ENCODE data around the gene TRIM31.
"Not testable (repeated sequence)": the region's sequence is repeated elsewhere in the genome, so short reads cannot be mapped to it uniquely, and the experiment has no call there.

TRIM31 gene

DNA sequence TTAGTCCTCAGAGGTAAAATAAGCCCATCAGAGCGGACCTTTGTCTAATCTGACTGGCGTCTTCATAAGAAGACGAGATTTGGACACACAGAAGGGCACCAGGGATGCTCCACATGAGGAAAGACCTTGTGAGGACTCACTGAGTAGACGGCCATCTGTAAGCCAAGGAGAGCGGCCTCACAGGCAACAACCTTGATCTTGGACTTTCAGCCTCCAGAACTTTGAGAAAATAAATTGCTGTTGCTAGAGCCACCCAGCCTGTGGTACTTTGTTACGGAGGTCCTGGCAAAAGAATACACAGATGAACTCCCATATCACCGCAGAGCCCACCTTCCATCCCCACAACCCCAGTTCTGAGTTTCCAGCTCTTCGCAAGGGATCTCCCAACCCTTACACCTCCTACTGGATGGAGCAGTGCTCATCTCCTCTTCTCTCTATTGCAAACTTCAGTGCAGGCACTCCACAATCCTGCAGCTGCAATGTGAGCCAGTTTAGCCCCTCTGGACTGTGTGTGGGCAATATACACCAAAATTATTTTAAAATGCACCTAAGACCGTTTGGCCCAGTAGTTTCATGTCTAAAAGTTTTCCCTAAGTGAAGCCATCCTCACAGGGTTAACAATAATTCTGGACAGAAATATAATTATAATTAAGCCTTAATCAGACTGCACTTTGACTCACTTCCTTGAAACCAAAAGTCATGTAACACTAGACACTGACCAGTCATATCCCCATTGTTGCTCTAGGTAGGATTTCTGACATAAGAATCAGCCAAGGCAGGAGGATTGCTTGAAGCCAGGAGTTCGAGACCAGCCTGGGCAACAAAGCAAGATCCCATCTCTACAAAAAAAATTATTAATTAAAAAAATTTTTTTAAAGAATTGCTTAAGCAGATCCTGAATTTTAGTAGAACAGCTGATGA lies 8.8 kb upstream of the TRIM31 start:
- no peak overlapping the region for H3K27ac ChIP-seq
- TF ChIP-seq, protein P1, sequence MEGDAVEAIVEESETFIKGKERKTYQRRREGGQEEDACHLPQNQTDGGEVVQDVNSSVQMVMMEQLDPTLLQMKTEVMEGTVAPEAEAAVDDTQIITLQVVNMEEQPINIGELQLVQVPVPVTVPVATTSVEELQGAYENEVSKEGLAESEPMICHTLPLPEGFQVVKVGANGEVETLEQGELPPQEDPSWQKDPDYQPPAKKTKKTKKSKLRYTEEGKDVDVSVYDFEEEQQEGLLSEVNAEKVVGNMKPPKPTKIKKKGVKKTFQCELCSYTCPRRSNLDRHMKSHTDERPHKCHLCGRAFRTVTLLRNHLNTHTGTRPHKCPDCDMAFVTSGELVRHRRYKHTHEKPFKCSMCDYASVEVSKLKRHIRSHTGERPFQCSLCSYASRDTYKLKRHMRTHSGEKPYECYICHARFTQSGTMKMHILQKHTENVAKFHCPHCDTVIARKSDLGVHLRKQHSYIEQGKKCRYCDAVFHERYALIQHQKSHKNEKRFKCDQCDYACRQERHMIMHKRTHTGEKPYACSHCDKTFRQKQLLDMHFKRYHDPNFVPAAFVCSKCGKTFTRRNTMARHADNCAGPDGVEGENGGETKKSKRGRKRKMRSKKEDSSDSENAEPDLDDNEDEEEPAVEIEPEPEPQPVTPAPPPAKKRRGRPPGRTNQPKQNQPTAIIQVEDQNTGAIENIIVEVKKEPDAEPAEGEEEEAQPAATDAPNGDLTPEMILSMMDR (conservative IDR thresholded peaks at IDR 0.05): no peak

DNA sequence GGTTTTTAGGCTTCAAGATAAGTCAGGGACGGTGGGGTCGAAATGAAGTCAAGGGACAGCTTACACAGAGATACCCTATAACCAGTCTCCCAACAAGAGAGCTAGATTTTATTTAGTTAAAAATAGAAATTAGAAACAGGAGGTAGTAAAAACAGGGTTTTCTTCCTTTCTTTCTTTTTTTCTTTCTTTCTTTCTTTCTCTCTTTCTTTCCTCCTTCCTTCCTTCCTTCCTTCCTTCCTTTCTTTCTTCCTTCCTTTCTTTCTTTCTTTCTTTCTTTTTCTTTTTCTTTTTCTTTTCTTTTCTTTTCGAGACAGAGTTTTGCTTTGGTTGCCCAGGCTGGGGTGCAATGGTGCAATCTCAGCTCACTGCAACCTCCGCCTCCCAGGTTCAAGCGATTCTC lies 5.8 kb upstream of the TRIM31 start:
- H3K27ac ChIP-seq: not testable (repeated sequence)

DNA sequence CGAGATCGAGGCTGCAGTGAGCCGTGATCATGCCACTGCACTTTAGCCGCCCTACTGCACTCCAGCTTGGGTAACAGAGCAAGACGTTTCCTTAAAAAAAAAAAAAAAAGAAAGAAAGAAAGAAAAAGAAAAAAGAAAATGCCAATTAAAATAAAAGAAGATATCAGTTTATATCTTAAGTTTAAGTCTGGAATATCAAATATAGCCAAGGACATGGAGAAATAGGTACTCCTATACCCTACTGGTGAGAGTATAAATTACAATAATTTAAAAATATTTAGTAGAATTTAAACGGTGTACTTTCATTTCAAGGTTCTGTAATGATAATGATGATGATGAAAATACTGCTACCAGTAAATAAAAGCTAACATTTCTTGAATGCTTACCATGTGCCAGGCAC lies 3.8 kb upstream of the TRIM31 start:
- TF ChIP-seq, protein P1 (conservative IDR thresholded peaks at IDR 0.05): peak; percentile 32
- H3K27ac ChIP-seq: no peak overlapping the region

DNA sequence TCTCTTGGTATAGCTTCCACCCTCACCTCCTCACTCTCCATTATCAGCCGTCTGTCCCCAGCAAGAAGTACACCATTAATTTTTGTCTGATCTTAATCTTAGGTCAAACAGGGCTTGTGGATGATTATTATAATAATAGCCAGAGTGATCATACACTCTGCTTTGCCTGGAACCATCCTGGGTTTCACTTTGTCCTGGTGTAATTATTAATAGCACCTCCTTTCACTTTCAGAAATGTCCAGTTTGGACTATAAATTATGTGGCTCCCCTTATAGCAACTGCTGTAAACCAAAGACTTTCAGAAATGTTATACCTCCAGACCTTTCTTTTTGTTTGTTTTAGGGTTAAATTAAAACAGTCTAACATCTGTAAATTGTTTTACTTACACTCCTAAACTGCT lies 951 bp upstream of the TRIM31 start:
- TF ChIP-seq, protein P1 (conservative IDR thresholded peaks at IDR 0.05): no peak
- H3K27ac ChIP-seq: no peak overlapping the region

DNA sequence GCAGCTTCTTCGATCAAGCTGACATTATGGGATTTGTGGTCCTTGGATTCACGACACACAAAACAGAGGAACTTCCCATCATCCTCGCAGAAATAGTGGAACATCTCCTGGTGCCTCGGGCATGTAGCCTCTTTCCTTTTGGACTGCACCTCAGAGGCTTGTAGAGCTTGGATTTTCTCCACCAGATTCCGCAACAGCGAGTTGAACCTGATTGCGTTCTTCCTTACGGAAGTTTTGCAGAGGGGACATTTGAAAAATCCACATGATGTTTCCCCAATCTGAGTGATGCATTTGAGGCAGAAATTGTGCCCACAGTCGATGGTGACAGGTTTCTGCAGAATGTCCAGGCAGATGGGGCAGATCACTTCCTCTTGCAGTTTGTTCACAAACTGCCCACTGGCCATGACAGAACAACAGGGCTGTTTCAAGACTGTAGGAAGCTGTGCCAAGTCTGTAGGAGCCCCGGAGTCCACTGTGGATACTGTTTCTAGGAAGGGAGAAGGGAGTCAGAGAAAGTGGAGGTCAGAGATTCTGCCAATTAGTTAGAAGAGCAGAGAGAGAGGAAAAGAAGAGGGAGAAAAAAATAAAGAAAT lies 392 bp downstream of the TRIM31 start:
- TF ChIP-seq, protein P1 (conservative IDR thresholded peaks at IDR 0.05): no peak
- H3K27ac ChIP-seq: no peak overlapping the region

DNA sequence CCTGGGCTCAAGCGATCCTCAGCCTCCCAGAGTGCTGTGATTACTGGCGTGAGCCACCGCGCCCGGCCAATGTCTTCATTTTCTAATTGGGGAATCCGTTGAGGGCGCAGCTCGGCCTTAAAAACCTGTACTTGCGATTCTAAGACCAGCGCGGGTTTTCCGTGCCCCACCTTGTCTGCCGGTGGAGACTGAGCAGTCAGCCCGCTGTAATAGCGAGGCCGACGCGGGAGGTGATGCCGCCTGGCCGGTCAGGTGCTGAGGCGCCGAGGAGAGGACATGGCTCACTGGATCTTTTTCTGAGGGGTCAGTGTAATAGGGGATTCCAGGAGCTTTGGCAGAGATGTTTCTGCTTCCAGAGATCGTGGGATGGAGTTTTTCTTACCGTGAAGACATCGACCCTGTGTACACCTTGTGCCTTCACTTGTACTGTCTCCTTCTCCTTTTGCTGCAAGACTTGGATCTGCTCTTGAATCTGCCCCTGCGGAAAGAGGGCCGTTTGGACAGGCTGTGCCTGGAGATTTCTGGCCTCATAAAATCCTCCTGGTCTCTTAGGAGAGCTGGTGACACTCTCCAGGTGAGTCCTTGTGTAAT lies 1.5 kb downstream of the TRIM31 start:
- H3K27ac ChIP-seq: no peak overlapping the region
- TF ChIP-seq, protein P1 (conservative IDR thresholded peaks at IDR 0.05): no peak

DNA sequence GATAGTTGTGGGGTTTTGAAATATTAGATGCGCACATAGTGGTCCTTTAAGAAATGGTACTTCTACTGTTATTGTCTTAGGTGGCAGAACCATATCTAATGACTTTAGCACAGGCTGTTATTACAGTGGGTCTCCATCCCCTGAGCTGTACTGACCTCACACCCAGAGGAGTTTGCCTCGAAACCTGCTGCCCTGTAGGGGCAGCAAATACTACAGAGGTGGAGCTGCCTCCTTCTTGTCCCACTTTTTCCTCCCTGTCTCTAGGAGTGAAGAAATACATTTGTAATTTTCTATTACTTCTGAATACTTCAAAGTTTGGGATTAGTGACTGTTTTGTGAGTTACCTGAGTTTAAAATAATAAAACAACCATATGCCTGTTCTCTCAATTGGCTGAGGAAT lies 8.2 kb downstream of the TRIM31 start:
- no peak overlapping the region for H3K27ac ChIP-seq
- TF ChIP-seq, protein P1 (conservative IDR thresholded peaks at IDR 0.05): 0 out of 2 replicates have a peak, but pooled peaks have one; percentile 16

DNA sequence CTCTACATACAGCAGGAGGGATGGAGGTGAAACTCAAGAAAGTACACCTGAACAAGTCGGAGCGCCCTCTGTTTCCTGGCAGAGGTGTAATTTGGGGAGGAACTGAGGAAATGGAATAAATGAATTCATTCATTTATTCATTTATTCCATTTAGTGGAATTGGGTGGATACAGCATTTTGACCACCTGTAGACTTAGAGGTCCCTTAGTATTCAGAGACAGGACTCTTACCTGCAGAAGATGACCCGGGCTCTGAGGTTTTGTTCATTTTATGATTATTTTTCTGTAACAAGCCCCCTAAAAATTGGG lies 9.1 kb downstream of the TRIM31 start:
- TF ChIP-seq, protein P1 (conservative IDR thresholded peaks at IDR 0.05): no peak
- H3K27ac ChIP-seq: no peak overlapping the region

All from VCaP (cell line).